Fibroblast of gingiva (primary cell): ENCODE results near the gene HPN.
A peak's percentile ranks its signal among the peaks of the same experiment; 100 is the strongest.
"Not testable (repeated sequence)": the region's sequence is repeated elsewhere in the genome, so short reads cannot be mapped to it uniquely, and the experiment has no call there.

Source experiments
- DNase-seq: peaks from one replicate; pipeline ENCODE4 v3.0.0-alpha.2; 2011; ENCODE audit warnings: low read depth

HPN gene

DNA sequence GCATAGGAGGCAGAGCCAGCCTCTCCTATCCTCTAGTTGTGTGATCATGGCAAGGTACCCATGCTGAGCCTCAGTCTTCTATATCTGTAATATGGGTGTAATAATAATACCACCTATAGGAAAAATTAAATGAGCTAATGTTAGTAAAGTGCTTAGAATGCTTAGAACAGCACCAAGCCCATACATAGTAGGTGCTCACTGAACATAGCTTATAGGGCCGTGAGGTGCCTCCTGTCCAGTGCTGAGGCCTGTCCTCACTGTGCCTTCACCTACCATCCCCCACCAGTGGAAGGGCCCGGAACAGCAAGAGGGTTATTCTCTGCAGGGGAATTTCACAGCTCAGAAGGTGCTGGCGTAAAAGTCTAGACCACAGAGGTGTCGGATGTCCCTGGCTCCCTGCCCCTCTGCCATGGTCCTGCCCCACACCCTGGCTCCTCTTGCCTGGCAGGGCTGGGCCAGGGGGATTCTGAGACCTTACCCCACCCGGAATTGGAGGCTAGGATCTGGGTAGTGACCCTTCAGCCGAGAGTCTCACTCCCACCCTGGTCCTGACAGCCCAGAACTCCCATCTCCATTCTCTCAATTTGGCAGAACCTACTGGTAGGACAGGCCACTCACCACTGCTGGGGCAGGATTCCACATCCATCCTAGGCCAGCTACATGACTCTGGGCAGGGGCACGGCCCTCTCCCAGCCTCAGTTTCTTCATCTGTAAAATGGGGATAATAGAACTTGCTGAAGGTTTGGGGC, 13.5 kb upstream of the HPN start:
- DNase-seq, result peak; percentile 68

GRCh38 chr19:35028600-35028885, 13.0 kb upstream of the HPN start:
- not testable (repeated sequence) for DNase-seq

DNA sequence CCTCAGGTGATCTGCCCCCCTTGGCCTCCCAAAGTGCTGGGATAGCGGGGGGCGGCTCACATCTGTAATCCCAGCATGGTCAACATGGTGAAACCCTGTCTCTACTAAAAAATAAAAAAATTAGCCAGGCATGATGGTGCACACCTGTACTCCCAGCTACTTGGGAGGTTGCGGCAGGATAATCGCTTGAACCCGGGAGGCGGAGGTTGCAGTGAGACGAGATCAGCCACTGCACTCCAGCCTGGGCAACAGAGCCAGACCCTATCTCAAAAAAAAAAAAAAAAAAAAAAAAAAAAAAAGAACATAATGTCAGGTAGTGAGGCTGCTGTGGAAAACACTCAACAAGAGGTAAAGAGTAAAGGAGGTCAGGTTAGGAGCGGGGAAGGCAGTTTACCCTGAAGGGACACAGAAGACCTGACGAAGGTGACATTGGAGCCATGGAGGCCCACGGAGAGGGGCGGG, 12.2 kb upstream of the HPN start:
- not testable (repeated sequence) for DNase-seq

- no peak for DNase-seq
These were observed 11.7 kb upstream of the HPN start for GRCh38 chr19:35029737-35030256.

- DNase-seq, result peak; percentile 70
These were observed 11.1 kb upstream of the HPN start, which contains the start of gene SCN1B for GRCh38 chr19:35030257-35031071. Gene SCN1B, plus strand, starts transcription at chr19:35030470. Its CDS starts 351 bp downstream, at chr19:35030821.

DNA sequence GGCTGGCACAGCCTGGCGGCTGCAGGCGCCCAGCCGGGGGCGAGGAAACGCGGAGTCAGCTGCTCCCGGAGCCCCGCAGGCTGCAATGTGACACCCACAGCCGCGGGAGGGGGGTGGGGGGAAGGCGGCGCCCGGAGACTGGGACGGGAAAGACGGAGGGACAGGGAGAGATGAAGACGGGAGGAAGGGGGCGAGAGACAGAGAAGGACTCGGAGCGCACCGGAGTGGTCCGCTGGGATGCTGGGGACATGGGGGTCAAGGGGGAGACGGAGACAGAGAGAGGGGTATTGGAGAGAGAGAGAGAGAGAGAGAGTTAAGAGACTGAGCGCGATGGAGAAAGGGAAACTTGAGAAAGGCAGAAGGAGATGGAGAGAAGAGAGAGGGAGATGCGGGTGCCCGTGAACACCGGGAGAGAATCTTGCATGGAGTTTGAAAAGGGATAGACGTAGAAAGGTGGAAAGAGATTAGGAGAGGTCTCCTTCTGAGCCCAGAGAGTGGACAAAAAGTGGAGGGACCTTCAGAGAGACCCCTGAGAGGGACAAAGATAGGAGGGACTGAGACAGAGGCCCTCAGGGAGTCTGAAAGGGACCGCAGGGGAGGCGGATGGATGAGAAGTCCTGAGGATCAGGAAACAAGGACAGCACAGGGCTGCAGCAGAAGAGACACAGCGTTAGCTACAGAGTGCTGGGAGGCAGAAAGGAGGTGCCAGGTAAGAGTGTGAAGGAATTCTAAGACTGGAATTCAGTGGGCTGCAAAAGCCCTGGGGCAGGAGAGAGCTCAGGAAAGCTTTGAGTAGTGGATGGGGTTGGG, 10.2 kb upstream of the HPN start:
- DNase-seq, result peak; percentile 23

- DNase-seq, result no peak
These were observed 9.1 kb upstream of the HPN start for GRCh38 chr19:35032356-35032865.

DNA sequence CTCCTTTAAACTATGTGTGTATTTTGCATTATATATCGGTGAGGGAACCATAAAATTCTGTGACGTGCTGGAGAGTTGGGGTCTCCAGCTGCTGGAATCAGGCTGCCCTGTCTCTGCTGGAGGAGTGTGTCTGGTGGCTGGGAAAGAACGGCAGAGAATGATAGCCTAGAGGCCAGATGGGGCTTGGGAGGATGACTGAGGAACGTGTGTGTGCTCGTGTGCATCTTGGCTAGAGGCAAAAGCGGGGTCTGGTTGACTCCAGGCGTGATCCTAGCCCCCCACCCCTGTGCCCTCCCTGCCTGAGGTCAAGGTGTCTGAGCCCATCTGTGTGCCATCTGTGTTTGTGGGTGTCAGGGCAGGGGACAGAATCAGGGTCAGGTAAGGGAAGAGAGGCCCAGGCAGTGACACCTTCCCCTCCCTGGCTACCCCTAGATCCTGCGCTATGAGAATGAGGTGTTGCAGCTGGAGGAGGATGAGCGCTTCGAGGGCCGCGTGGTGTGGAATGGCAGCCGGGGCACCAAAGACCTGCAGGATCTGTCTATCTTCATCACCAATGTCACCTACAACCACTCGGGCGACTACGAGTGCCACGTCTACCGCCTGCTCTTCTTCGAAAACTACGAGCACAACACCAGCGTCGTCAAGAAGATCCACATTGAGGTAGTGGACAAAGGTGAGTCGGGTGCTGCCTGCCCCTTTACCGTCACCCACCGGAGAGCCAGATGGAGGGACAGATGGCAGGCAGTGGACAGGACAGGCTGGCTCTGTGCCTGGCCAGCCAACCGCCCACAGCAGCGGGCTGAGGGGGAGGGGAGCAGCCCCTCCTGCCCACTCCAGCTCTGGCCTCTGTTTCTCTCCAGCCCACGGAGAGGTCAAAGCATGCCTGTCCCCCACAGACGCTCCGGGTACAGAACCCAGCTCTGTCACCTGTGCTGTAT, 8.2 kb upstream of the HPN start:
- DNase-seq, result no peak

GRCh38 chr19:35034005-35034502, 7.5 kb upstream of the HPN start:
- no peak for DNase-seq

DNA sequence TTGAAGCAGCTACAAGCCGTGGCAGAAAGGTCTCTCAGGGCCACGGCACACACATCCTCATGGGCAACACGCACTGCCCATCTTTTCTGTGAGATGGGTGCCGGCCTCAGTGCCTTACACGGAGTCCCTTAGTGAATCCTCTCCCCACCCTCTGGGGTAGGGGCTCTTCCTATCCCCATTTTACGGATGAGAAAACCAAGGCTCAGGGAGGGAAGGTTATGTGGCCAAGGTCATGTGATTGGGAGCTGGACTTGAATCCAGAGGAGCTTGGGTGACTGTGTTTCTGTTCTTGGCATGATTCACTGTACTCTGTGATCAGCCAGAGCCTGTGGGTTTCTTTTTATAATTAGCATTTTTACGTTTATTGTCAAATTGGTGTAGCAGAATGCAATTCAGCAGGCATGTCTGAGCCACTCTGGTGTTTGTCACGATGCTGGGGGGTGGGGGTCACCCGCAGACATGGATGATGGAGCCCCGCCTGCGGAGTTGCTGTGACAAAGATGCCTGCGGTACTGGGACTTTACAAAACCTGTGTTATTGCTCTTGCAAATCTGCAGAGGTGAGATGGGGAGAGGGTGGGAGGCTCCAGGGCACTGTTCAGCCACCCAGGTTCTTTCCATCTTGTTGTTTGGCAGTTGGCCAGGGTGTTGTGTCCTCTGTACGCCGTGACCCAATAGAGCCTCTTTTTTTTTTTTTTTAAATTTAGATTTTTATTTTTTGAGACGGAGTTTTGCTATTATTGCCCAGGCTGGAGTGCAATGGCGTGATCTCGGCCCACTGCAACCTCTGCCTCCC, 6.7 kb upstream of the HPN start:
- no peak for DNase-seq

DNA sequence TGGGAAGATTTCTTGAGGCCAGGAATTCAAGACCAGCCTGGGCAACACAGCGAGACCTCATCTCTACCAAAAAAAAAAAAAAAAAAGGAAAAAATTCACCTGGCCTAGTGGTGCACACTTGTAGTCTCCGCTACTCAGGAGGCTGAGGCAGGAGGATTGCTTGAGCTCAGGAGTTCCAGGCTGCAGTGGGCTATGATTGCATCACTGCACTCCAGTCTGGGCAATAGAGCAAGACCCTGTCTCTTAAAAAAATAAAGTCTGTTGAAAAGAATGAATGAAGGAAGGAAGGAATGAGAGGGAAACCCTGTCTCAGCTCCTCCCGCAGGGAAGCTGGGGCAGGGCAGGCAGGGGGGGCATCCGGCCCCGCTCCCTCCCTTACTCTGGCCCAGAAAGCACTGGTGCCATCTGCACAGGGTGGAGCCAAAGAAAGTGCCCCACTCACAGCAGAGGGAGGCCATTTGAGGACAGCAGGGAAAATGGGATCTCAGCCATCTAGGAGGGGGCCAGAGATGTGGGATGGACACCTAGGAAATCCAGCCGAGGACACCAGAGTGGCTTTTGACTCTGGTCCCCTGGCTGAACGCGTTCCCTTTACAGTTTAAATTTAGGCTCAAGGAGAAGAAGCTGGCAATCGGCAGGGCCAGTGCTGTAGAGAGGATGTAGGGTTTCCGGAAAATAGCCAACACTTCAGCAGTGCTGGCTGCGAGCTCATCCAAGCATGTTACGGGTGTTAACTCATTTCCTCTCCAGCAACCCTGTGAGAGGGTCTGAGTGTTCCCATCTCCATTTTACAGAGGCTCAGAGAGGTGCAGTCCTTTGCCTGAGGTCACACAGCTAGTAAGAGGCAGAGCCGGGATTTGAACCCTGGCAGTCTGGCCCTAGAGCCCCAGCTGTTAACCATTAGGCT, 3.6 kb upstream of the HPN start:
- peak; percentile 30 for DNase-seq

DNA sequence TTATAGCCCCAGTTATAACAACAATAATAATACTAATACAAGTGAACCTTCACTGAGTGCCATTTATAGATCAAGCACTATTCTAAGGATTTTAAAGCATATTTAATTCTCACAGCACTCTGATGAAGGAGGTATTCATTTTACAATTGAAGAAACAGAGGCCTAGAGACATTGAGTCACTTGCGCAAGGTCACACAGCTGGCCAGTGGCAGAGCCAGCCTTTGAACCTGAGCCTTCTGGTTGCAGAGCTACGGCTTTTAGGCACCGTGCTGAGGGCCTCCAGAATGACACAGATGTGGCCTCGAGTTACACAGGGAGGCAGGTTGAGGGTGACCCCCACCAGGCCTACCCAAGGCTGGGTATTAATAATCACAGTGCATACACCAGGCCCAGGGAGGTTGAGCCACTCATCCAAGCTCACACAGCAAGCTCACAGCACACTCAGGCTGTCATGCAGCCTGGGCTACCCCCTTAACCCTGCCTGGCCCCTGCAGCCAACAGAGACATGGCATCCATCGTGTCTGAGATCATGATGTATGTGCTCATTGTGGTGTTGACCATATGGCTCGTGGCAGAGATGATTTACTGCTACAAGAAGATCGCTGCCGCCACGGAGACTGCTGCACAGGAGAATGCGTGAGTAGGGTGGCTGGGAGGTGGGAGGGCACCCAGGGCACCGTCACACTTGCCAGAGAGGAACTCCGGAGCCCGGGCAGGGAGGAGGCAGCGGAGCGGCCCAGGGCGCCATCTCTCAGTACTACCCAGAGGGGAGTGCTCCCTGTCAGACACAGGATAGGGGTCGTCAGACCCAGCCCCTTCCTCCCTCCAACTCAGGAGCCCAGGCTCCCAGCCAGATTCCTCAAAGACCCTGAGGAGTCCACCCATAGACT, 2.7 kb upstream of the HPN start:
- DNase-seq, result no peak

DNA sequence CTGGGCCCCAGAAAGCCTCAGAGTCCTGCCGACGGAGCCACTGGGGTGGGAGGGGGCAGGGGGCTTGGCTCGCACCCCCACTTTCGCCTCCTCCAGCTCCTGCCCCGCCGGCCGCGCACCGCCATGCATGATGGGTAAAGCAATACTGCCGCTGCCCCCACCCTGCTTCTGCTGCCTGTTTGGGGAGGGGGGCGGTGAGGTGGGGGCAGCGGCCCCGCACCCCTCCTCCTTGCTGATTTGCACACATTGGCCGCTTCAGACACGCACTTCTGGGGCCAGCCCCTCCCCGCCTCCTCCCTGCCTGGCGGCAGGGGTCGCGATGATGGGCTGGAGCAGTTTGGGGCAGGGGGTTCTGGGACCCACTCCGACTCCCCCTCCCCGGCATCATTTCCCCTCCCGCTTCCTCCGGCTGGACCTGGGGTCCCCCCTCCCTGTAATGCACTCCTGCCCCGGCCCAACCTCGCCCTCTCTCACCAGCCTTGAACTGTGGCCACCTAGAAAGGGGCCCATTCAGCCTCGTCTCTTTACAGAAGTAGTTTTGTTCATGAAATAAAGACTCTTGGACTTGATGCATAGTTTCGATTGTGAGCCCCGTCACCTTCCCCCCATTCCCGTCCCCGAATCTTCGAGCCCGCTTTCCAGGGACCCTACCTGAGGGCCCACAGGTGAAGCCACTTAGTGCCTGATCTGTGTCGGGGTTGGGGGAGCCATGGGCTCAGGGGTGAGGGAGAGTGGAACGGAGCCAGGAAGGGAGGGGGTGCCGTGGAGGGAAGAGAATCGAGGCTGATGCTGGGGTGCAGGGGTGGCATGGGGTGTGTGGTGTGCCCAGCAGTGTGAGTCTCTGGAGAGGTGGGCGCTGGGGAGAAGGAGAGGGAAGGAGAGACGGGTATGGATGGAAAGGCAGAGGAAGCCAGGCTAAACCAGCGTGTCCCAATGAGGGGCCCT, 1.4 kb upstream of the HPN start:
- DNase-seq, result no peak

DNA sequence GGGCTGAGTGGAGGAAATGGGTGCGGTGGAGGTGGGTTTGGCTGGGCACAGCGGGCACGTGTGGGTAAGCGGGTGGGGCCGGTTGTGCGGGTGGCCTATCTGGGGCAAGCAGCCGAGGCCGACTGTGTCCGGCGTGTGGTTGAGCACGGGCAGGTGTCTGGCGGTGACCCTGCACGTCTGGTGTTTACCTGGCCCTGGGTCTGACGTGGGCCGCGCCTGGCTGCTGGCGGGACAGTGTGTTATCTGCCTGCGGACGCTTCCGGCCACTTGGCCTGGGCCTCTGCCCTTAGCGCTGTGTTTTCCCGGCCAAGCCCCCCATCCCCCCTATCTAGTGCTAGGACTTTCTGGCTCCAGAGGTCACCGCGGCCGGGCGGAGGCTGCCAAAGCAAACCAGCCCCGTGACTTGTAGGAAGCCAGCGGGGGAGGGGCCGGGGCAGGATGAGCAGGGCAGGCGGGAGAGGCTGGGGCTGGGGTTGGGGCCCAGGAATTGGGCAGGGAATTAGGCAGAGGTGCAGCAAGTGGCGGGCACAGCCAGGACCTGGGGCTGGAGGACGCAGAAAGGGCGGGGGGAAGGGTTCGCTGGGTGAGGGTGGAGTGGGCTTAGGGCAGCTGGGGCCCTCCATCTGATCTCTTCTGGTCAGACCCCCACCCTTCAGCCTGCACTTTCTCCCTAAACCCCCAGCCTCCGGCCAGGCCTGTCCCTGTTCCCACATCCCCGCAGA, 534 bp upstream of the HPN start:
- DNase-seq, result no peak

DNA sequence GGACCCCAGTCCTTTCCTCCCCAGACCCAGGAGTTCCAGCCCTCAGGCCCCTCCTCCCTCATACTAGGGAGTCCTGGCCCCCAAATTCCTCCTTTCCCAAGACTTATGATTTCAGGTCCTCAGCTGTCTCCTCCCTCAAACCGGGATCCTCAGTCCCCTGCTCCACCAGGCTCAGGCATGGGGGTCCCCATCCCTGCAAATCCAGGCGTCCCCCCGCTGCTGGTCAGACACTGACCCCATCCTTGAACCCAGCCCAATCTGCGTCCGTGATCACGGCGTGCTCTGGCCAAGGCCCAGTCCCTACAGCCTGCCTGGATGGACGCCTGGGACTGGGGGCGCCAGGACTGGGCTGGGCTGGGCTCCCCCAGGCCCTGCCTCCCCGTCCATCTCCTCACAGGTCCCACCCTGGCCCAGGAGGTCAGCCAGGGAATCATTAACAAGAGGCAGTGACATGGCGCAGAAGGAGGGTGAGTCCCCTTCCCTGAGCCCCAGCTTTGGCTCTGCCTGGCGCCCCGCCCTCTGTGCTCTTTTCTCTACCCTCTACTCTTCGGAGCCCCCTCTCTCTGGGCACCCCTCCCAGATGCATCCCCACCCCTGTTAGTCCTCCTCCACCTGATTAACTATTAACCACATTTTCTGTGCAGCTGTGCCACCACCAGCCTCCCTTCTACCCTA, 672 bp downstream of the HPN start:
- no peak for DNase-seq
